NCI-H510A (cell line): ENCODE results near the gene CHST9.
"Not testable (repeated sequence)": the region's sequence is repeated elsewhere in the genome, so short reads cannot be mapped to it uniquely, and the experiment has no call there.

ENCODE experiments used
- DNase-seq: peaks from one replicate; lab custom pipeline; 2025; lab: John Stamatoyannopoulos, UW

The CHST9 gene

DNA sequence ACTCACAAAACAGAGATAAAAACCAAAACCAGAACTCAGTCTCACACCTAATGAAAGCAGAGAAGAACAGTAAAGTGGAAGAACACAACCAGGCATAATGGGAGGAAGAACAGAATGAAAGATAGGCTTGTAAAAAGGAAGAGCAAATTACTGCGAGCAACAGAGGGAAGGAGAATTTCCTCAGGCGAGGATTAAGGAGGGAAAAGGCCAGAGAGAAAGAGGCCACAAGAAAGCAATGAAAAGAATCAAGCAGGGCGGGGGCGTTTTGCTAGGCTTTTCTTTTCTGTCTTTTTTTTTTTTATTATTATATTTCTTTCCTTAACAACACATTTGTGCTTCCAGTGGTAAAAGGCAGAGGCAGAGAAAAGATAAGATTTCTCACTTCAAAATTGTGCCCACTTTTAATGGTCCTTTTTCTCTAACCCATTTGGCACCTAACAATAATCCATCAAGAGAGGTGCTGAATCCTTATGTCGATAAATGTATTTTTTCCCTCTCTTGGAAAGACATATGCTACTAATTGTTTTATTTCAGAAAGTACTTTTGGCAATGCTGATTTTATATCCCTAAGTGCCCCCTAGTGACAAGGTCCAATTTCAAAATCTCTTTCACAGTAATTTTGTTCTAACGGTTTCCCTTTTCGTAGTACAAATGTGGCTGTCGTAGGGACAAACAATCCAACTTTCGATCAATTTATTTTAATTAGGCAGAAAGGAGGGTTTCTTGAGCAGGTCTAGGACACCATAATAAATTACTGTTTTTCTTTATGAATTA is 180.9 kb downstream of the CHST9 start:
- DNase-seq, result no peak

DNA sequence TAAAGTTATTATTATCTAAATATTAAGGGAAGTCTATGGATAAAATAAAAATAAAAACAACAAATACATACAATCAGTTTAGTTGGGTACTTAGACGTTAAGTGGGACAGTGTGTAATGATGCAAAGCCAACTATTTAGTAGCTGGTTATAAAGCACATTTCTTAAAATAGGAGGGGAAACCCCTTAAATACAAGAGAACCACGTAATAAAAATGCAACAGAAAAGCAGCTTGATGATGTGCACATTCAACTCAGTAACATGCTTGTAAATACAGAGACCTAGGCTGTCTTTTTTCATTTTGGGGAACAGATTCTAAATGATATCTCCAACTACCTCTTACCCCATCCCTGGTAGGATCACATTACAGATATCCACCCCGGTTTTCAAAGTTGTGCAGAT is 185.3 kb downstream of the CHST9 start:
- no peak for DNase-seq

DNA sequence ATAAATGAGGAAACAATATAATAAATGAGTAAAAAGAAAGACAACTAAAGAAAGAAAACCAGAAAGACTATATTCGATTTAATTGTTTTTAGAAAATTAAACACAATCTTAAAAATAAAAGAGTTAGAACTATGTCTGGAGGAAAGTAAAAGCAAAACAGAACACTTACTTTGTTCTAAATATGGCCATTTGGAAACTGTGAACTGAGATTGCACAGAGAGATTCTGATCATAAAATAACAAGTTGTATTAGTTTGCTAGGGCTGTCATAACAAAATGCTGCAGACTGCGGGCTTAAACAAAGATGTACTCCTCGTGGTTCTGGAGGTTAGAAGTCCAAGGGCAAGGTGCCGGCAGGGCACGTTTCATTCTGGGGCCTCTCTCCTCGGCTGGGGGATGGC is 191.5 kb downstream of the CHST9 start:
- no peak for DNase-seq

DNA sequence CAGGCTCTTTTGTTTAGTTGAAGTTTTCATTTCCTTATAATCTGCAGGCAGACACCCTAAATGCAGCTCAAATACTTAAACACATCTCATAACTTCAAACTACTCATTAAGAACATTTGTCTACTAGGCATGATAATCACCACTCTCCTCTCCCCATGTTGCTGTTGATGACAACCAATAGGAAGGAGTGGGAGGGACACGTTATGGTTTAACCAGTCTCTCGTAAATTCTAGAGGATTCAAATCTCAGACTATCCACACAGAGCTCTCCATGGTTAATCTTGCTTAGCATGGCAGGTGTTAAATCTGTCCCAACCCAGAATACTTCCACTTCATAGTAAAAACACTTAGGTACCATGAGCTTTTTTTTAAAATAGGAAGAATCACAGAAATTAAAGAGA is 192.2 kb downstream of the CHST9 start:
- no peak for DNase-seq

DNA sequence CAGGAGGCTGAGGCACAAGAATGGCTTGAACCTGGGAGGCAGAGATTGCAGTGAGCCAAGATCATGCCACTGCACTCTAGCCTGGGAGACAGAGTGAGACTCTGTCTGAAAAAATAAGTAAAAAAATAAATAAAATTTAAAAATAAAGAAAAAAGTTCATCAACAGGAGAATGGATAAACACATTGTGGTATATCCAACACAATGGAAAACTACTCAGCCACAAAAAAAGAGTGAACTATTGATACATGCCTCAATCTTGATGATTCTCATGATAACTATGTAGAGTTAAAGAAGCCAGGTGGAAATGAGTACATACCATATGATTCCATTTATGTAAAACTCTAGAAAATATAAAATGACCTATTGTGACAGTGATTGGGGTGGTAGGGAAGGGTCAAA is 195.3 kb downstream of the CHST9 start:
- no peak for DNase-seq

DNA sequence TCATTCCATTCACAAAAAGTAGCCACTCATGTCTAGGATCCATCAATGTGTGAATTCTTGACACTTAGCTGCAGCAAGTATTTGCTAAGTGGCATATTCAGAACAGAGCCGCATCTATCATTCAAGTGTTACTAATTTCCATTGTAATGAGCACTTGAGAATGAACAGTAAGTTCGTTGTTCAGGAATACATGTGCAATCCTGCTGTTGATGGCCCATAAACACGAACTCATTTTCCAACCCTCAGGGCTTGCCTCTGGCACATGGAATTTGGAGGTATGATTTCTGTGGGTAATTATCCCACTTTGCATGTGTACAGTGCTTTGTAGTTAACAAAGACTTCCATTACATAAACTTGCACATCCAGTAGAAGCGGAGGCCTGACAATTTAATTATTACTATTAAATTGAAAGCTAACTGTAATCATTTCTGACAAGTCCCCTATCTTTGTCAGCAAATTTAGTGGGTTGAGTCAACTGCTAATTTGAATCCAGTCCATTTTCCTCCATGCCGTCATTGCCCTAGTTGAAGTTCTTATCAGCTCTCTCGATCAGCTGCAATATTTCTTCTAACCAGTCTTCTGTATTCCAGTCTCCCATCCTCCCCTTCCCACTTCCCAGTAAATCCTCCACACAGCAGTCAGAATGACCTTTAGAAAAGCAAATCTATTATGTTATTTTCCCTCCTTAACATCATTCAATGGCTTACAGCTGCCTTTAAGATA is 203.6 kb downstream of the CHST9 start:
- DNase-seq, result no peak

DNA sequence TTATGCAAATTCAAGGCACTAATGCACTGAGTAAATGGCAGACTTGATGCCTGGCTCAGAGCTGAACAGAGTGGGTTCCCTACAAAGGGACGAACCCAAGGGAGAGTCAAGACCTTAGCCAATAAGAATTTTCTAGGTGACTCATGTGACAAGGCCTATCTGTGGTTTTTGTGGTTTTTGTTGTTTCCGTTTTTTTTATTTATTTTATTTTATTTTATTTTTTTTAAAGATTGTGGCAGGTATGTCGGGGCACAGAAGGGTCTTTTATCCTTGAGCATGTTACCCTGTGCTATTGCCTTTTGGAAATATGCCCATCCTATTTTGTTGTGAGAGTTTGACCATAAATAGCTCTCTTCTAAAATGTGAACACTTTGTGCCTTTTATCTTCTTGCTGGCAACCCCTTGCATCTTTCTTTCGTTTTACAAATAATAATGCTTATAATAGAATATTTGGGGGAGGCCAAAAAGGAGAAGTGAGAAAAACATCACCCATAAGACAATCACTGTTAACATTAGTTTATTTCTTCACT is 206.2 kb downstream of the CHST9 start:
- no peak for DNase-seq

DNA sequence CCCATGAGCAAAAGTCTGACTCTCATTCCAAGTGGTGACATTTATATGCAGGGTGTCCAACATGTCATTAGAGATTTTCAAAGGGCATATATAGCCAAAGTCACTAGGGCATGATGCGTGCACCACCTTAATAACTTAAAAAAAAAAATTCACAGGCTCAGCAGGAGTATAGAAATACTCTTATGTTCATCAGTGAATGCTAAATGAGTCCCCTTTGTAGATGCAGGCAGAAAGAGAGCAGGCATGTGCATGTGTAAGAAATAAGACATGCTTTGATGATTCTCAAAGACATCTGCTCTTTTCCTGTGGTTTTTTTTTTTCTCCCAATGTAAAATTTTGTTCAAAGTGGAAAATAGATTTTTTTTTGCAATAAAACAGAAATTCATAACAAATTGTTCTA is 207.3 kb downstream of the CHST9 start:
- no peak for DNase-seq

DNA sequence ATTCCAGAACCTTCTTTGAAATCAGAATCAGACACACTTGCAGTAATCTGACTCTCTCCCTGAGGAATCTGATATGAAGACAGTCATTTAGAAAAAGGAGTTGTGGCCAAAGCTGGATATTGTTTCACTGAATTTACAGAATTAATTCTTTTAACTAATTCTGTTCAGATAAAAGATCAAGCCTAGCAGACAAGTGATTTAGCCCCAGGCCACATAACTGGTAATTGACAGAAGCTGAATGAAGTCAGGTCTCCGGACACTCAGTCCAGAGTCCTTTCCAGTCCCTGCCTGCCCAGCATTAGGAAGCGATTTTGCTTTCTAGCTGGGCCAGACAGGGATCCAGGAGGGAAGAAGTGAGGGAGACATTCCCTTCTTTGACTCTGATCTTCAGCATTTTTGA is 208.9 kb downstream of the CHST9 start:
- DNase-seq, result no peak

DNA sequence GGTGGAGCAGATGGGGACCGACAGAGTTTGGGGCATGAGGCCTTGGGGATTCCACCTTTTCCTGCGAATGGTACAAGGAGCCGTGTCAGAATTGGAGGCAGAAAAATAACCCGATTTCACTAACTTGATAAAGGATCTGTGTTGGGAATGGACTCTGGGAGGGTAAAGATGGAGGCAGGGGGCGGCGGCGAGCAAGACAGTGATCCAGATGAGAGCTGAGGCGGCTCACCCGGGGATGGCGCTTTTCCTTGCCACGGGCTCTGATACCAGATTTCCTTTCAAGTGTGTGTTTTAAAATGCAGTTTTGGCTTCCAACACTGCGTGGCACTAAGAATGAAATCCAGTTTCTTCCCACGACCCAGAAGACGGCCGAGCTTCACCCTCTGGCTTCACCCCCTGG is 212.6 kb downstream of the CHST9 start:
- not testable (repeated sequence) for DNase-seq

DNA sequence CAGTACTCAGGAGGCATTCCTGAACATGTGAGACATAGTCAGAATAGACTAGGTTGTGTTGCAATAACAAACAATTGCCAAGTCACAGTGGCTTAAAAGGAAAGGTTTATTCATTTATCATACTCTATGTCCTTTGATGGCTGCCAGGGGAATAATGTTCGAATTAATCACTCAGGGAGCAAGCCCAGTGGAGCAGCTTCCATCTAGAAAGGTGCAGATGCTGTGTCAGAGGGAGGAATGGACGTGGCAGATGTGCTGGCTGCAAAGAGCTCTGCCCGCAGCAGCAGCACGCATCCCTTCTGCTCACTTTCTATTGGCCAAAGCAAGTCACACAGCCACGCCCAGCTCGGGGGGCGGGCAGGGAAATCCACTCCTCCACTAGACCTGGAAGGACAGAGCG is 213.7 kb downstream of the CHST9 start:
- DNase-seq, result no peak

DNA sequence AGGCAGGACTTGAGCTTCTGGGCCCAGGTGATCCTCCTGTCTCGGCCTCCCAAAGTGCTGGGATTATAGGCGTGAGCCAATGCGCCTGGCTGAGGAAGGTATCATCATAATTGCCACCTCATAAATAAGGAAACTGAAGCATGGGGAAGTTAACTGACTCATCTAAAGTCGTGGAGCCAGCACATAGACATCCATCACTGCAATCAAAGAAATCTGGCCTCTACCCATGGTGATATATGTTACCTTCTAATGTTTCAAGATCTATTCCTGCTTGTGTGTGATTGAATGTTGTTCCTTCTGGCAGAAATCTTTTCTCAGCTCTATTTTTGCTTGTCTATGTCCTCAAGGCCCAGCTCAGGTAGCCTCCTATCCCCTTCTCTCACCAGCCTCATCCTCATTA is 214.5 kb downstream of the CHST9 start:
- no peak for DNase-seq

DNA sequence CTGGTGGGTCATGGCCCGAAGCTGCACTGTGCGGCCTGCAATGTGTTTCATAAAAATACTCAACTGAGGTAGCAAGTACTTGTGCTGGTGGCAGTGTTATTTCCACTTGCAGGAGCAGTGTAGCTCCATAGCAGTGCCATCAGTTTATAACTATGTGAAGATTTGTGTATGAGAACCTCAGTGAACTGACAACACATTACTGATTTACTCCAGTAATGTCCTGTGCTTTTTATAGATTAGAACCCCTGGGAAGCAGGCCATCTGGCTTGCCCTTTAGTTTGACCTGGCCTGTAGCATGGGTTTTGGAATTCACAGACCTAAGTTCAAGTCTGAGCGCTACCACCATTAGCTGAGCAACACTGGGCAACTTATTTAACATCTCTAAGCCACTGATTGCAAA is 219.9 kb downstream of the CHST9 start:
- no peak for DNase-seq

DNA sequence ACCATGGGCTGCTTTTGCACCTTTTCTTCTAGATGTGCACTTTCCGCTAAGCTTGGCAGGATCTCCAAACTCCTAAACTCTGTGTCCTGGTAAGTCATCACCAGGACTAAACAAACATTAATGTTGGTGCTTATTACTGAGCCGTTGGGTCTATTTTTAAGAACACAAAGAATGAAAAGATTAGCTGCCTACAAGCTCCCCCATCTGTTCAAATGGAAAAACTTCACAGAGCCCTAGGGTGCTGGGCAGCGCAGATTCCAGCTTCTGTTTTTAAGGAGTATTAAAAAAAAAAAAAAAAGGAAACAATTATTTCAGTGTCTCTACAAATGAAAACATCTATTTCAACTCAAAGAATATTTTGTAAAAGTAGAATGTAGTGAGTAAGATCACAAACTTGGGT is 221.8 kb downstream of the CHST9 start:
- no peak for DNase-seq

DNA sequence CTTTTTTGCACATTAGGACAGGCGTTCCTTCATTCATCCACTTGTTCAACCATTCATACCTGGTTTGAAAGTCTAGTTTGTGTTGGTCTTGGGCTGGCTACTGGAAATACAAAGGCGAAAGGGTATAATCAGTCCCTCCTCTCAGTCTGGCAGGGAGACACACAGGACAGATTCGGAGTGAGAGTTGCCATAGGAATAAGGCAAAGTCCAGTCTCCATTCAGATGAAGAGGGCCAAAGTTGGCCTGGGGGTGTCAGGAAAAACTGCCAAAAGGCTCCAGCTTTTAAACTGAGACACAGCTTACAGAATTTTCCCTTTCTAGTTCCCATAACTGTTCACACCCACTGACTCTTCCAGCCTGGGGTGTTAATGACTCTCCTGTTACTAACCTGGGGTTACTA is 223.3 kb downstream of the CHST9 start:
- DNase-seq, result no peak

DNA sequence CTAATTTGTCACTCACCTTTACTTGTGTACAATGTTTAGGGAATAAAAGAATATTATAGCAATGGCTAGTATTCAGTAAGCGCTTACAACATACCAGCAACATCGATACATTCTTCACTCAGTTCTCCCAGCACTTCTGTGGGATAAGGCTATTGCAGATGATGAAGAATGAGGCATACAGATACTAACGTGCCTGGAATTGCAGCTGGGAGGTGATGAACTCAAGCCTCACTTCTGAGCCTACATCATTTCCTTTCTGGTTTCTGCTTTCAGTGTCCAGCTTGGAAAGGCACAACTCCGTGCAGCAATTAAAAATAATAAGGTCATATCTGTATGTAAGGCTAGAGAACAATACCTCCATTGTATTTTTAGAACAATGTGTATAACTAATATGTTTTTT is 224.2 kb downstream of the CHST9 start:
- no peak for DNase-seq

DNA sequence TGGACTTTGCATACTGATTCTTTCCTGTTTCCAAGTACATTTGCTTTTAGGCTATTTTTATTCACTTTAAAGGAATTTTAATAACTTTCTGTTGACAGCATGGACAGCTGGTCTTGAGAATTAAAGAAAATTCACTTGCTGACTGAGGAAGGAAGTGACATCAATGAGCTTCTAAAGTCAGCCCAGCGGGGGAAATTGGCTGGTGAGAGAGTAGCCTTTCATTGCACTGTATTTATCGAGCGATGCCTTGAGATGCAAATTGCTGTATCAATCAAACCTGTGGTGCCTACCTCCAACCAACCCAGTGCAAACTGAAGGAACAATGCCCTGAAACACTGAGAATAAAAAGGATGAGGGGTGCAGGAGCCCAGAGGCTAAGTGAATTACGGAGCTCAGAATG is 228.2 kb downstream of the CHST9 start:
- DNase-seq, result no peak

DNA sequence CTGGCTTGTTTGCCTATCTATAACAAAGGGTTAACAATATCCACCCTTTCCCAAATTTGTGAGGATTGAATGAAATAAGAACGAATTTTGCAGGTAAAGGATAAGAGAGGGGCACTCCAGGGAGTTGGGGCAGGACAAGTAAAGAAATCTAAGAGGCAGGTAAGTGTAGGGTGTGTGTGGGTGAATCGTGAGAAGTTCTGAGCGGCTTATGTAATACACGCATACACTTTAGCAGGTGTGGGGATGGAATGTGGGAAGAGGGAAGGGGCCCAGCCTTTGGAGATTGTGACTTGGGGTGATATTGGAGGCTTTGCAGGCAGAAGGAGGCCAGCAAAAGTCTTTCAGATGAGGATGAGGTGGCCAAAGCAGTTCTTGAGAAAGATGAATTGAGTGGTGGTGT is 236.4 kb downstream of the CHST9 start:
- DNase-seq, result no peak

DNA sequence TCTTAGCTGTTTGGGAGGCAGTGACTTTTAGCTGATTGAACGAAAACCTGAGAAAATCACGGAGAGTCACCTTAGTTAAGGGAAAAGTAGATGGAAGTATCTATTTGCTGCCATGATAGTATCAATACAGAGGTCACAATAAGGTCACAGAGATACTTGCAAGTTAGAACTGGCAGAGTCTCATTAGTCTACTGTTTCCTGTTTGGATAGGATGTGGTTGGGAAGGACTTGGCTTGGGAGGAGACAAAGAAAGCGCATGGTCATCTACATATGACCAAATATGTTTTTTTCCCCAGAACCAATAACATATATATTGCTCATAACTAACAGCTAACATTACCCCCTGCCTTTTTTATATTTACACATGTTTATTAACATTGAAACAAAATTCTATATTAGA is 241.2 kb downstream of the CHST9 start:
- no peak for DNase-seq

DNA sequence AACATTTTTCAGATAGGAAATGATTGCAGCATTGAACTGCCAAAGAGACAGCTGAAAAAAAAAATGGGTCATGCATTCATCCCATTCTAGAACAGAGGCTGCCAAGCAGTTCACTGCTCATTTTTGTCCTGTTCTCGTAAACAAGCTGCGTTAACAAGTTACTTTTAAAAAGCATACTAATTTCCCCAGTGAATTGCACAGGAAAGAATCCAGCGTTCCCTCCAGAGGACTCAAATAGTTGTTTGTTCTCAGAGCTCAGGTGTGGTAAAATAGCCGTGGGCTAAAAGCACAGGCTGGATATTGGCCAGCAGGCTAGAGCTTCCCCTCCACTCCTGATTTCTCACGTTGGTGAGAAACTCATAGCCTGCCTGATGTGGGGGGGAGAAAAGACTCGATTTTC is 243.5 kb downstream of the CHST9 start:
- DNase-seq, result no peak

DNA sequence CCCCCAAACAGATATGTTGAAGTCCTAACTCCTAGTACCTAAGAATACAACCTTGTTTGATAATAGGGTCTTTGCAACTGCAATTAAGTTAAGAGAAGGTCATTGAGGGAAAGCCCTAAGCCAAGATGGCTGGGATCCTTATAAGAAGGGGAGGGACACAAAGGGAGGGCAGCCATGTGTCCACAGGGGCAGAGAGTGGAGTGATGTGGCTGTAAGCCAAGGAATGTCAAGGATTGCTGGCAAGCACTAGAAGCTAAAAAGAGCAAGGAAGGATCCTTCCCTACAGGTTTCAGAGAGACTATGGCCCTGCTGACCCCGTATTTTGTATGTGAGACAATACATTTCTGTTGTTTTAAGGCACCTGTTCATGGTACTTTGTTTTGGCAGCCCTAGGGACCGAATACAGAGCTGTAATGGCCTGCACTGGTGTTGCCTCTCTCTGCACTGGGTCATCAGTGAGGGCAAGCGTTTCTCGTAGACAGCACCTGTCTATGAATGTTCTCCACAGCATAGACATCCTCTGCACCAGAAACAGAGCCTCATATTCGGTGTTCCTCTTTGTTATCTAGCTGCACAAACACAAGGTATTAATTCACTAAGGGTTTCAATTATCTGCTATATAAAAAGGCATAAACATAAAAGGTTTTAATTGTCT is 244.2 kb downstream of the CHST9 start:
- no peak for DNase-seq

DNA sequence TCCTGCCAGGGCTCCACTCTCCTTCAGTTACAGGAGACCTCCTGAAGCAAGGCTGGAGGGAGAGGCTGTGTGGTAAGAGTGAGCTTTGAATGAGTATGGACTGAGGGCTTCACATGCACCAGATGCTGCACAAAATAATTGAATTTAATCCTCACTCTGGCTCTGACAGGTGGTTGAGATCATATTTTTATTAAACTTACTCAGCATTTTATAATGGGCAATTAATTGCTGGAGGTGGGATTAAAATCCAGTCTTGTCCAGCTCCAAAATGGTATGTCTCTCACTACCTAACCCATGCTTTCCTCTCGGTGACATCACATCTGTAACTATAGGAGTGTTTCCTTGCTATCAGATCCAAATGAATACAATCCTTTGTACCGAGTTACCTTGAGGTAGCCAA is 253.4 kb downstream of the CHST9 start:
- DNase-seq, result no peak

DNA sequence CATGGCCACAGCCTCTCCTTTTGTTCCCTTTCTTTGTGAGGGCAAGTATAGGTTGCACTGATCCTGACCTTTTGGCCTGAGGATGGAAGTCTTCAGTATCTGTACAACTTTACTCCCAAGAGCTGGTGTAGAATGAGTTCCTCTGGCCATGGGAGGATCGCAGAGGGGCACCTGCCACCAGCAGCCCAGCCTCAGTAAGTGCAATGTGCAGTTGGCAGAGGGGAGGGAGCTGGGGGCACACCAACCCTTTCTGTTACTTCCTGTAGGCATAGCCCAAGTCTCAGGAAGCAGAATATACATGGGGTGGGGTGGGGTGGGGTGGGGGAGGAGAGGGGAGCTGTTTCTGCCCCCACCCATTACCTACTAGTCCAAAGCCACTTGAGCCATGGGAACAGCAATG is 254.5 kb downstream of the CHST9 start:
- no peak for DNase-seq
